ENCODE measurements around the gene TSHZ3.

- no peak for TF ChIP-seq CTCF (conservative IDR thresholded peaks at IDR 0.05; ENCODE audit: low read length)
- no peak for TF ChIP-seq EZH2phosphoT487 (IDR thresholded peaks at IDR 0.05; ENCODE audit: borderline replicate concordance)
Observed at GRCh38 chr19:31268751-31269383, 80.4 kb downstream of the TSHZ3 start.

All from Loucy (cell line).